T-helper 17 cell (primary cell): ENCODE data around the gene SYNRG. TPM values are rescaled to one million over a fixed set of nuclear protein-coding genes. Genes with fewer than 3 reads are reported as not detected.

Experiments used
- total RNA-seq, 4 donors: library from RNA in 2 of 4; stranded (reverse) in 2 of 4; gene quantifications; one replicate each; pipeline ENCODE4 v1.2.3 and lab custom pipeline; 2022 to 2026

SYNRG gene
- total RNA-seq, 2 donors from 2014 or later = 76.2 to 91.9 TPM

Other genes starting within 250 kb of the SYNRG start
- not detected for gene C17orf78, start 233.4 kb downstream of the SYNRG start, total RNA-seq
- gene ACACA, start 202.6 kb downstream of the SYNRG start, total RNA-seq = 10 to 100 TPM; 27.7 to 34.2 TPM
- gene TADA2A, start 202.5 kb downstream of the SYNRG start, total RNA-seq = 10 to 100 TPM; 11.1 to 13.9 TPM
- gene DUSP14, start 119.5 kb downstream of the SYNRG start, total RNA-seq = 1 to 10 TPM; 3.9 to 4.4 TPM
- gene DDX52, start 34.0 kb upstream of the SYNRG start, total RNA-seq = 10 to 100 TPM; 23.2 to 31.7 TPM
- not detected for gene HNF1B, start 135.6 kb upstream of the SYNRG start, total RNA-seq